Kidney (tissue), 14 donors: ENCODE data around the gene CYB561A3. TPM values are rescaled to one million over a fixed set of nuclear protein-coding genes. Genes with fewer than 3 reads are reported as not detected.

Experiments
- DNase-seq, 5 donors: peaks; one replicate each; pipeline ENCODE4 v3.0.0-alpha.2; 2013 to 2020
- FAIRE-seq: peaks from 2 replicates; lab custom pipeline; 2012; peaks lifted over from hg19 to GRCh38; lab: Jason Lieb, UNC
- H3K27ac ChIP-seq, 2 donors: one replicate each; pipeline ENCODE4 v1.7.0; 2013; ENCODE audit warnings: low read depth in 2 of 2, low read length in 2 of 2, inconsistent platforms in 1 of 2
- H3K27me3 ChIP-seq: one replicate; pipeline ENCODE4 v1.7.1; 2013; ENCODE audit warnings: low read length, inconsistent platforms; ENCODE audit not compliant: control insufficient read depth, insufficient read depth
- H3K36me3 ChIP-seq, 3 donors: one replicate each; pipeline versions ENCODE4 v1.7.0 to v1.7.1; 2013; ENCODE audit warnings: low read length in 3 of 3, control low read depth in 1 of 3, inconsistent platforms in 1 of 3; ENCODE audit not compliant: insufficient read depth in 3 of 3, control insufficient read depth in 2 of 3
- H3K4me1 ChIP-seq, 3 donors: one replicate each; pipeline versions ENCODE4 v1.7.0 to v1.7.1; 2013; ENCODE audit warnings: low read length in 3 of 3, inconsistent platforms in 1 of 3, low read depth in 1 of 3; ENCODE audit not compliant: control insufficient read depth in 2 of 3, insufficient read depth in 2 of 3
- H3K4me3 ChIP-seq, 3 donors: one replicate each; pipeline versions ENCODE4 v1.7.0 to v1.8.1; 2013; ENCODE audit warnings: low read length in 3 of 3, control low read depth in 1 of 3, inconsistent platforms in 1 of 3
- H3K9ac ChIP-seq, 3 donors: one replicate each; pipeline versions ENCODE4 v1.7.0 to v1.7.1; 2013; ENCODE audit warnings: low read length in 3 of 3, control low read depth in 1 of 3, inconsistent platforms in 1 of 3
- H3K9me3 ChIP-seq, 3 donors: one replicate each; pipeline versions ENCODE4 v1.7.0 to v1.7.1; 2013; ENCODE audit warnings: low read length in 3 of 3, control low read depth in 1 of 3, inconsistent platforms in 1 of 3; ENCODE audit not compliant: control insufficient read depth in 2 of 3, insufficient read depth in 1 of 3
- intact Hi-C: fragments of 100-400 bp; cut with DNase I; formaldehyde crosslinking; loops from one replicate; pipeline ENCODE4 v1.11.1; 2022
- polyA plus RNA-seq: library from polyadenylated mRNA; stranded (reverse); fragments of 350-450 nt; fragmentation: Illumina TruSeq; extraction: RNeasy Lipid Tissue Mini Kit (QIAGEN cat#74804); gene quantifications from one replicate; pipeline ENCODE4 v1.2.3, GENCODE V29; 2014; ENCODE audit warnings: low read depth, low replicate concordance; ENCODE audit not compliant: insufficient read depth
- total RNA-seq: library from RNA; stranded (reverse); fragmentation: NEBNext Ultra II Directional; extraction: Animal tissue kit (Norgen Biotek cat#: 25700); gene quantifications from one replicate; pipeline ENCODE4 v1.2.1, GENCODE V29; 2021
- TF ChIP-seq, protein P1 (sequence below): IDR thresholded peaks from 3 replicates; pipeline ENCODE4 v1.5.1; 2012; ENCODE audit warnings: mild to moderate bottlenecking, moderate library complexity, borderline replicate concordance; ENCODE audit not compliant: insufficient read depth; ENCODE audit errors: extremely low read depth
- donor health status: control.
- donor health status: control.
- donor health status: control.
- donor health status: control.
- donor health status: control.
- donor health status: DM: yes; HTN: yes; CAD: no.
- donor health status: Normal renal cell carcinoma (clear cell type).

The CYB561A3 gene
- total and polyA plus RNA-seq, 2 donors from 2014 or later = 29.7 to 36.8 TPM

DNA sequence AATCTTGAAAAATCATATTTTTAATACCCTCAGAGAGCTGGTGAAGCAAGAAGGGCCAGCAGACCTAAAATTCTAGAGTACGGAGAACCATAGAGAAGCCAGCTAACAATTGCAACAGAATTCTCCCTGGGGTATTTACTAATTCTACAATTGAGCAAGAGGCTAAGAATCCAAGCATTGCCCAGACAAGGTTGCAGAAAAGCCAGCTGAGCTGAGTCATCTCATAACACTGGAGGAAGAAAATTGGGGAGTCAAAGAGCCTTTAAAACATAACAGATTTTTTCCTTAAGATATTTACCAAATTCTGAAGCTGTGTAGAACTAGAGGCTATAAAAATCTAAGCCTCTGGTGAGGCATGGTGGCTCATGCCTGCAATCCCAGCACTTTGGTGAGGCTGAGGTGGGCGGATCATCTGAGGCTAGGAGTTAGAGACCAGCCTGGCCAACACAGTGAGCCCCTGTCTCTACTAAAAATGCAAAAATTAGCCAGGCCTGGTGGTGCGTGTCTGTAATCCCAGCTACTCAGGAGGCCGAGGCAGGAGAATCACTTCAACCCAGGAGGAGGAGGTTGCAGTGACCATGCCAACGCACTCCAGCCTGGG is 17.1 kb upstream of the CYB561A3 start:
- intact Hi-C loops = no loop called here
- H3K27ac ChIP-seq = no peak overlapping the region
- DNase-seq (no peak), FAIRE-seq (no peak)
- no peaks in the 10 kb centered on the region for H3K9me3 ChIP-seq
- H3K4me1 ChIP-seq = no peaks in the 10 kb centered on the region
- no peaks in the 10 kb centered on the region for H3K36me3 ChIP-seq
- TF ChIP-seq, protein P1, sequence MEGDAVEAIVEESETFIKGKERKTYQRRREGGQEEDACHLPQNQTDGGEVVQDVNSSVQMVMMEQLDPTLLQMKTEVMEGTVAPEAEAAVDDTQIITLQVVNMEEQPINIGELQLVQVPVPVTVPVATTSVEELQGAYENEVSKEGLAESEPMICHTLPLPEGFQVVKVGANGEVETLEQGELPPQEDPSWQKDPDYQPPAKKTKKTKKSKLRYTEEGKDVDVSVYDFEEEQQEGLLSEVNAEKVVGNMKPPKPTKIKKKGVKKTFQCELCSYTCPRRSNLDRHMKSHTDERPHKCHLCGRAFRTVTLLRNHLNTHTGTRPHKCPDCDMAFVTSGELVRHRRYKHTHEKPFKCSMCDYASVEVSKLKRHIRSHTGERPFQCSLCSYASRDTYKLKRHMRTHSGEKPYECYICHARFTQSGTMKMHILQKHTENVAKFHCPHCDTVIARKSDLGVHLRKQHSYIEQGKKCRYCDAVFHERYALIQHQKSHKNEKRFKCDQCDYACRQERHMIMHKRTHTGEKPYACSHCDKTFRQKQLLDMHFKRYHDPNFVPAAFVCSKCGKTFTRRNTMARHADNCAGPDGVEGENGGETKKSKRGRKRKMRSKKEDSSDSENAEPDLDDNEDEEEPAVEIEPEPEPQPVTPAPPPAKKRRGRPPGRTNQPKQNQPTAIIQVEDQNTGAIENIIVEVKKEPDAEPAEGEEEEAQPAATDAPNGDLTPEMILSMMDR = no peak
- H3K4me3 ChIP-seq = no peak overlapping the region
- H3K27me3 ChIP-seq = no peaks in the 10 kb centered on the region
- no peak overlapping the region for H3K9ac ChIP-seq

DNA sequence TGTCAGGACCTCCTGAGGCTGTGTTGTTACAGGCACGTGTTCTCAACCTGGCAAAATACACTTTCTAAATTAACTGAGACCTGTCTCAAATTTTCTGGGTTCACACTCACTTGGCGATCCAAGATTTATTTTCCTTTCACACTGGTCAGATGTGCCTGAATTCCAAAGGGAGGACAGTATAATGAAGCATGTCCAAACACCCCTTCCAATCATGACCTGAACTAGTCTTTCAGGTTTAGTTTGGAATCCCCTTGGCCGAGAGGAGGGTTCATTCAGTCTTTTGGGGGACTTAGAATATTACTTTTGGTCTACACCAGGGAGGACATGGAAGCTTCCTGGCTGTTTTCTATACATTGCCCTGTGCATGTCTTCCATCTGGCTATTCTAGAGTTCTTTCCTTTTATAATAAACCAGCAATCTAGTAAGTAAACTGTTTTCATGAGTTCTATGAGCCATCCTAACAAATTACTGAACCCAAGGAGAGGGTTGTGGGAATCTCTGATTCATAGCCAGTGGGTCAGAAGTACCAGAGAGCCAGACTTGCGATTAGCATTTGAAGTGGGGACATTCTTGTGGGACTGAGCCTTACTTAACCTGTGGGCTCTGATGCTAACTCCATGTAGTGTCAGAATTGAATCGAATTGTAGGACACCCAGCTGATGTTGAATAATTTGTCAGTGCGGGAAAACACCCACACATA is 15.9 kb upstream of the CYB561A3 start:
- Histone ChIP-seq H3K4me1 (no peaks in the 10 kb centered on the region), H3K9me3 (no peaks in the 10 kb centered on the region), H3K36me3 (no peaks in the 10 kb centered on the region), H3K4me3 (no peak overlapping the region), H3K9ac (no peak overlapping the region), H3K27me3 (no peaks in the 10 kb centered on the region), H3K27ac (no peak overlapping the region)
- DNase-seq (no peak), FAIRE-seq (no peak)
- TF ChIP-seq, protein P1 = no peak
- intact Hi-C loops = no loop called here

DNA sequence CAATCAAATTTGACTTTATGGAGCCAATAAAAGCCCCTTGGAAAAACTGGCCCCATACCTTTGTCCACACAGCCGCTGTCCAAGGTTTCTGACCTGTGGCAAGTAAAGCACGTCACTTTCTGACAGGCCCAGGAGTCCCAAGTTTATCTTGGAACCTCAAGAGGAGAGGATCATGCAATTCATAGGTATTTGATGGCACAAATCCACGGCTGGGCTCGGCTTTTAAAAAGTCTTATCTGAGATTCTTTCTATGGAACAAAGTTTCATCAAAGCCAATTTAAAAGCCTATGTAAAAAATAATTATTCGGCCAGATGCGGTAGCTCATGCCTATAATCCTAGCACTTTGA is 14.1 kb upstream of the CYB561A3 start:
- Histone ChIP-seq H3K36me3 (no peaks in the 10 kb centered on the region), H3K9ac (no peak overlapping the region), H3K4me1 (no peaks in the 10 kb centered on the region), H3K9me3 (no peaks in the 10 kb centered on the region), H3K4me3 (no peak overlapping the region), H3K27me3 (no peaks in the 10 kb centered on the region), H3K27ac (no peak overlapping the region)
- intact Hi-C loops = no loop called here
- TF ChIP-seq, protein P1 = no peak
- no peak for FAIRE-seq
- DNase-seq = no peak
